ENCODE data around the gene RSPH9.

- TF ChIP-seq CTCF (IDR thresholded peaks at IDR 0.05) (no peak), POLR2A (IDR thresholded peaks at IDR 0.05) (no peak)
These were observed 23.6 kb upstream of the RSPH9 start for GRCh38 chr6:43621078-43621835.

Data from heart left ventricle (tissue), 13 donors.